Psoas muscle (tissue), 8 donors: ENCODE results near the gene SNED1. TPM values are rescaled to one million over a fixed set of nuclear protein-coding genes. Genes with fewer than 3 reads are reported as not detected.

Experiments
- ATAC-seq, 4 donors: fragments of 200-7000 bp; cut with Tn5 transposase; one replicate each; pipeline ENCODE4 v1.9.1; 2020; ENCODE audit warnings: moderate library complexity in 3 of 4, mild to moderate bottlenecking in 2 of 4
- DNase-seq, 2 donors: peaks; one replicate each; pipeline ENCODE4 v3.0.0-alpha.2; 2020
- H3K27ac ChIP-seq: fragments of 200-600 bp; one replicate; pipeline ENCODE4 v1.8.0; 2022
- H3K27me3 ChIP-seq, 3 donors: fragments of 200-600 bp in 1 of 3; one replicate each; pipeline versions ENCODE4 v1.6.1 to v1.8.0; 2013 to 2022; ENCODE audit warnings: low read length in 2 of 3, mild to moderate bottlenecking in 2 of 3, moderate library complexity in 1 of 3; ENCODE audit not compliant: insufficient read depth in 3 of 3
- H3K36me3 ChIP-seq, 2 donors: fragments of 200-600 bp in 1 of 2; one replicate each; pipeline versions ENCODE4 v1.6.1 to v1.8.0; 2013 to 2022; ENCODE audit warnings: low read depth in 1 of 2, mild to moderate bottlenecking in 1 of 2, moderate library complexity in 1 of 2; ENCODE audit not compliant: insufficient read depth in 1 of 2
- H3K4me1 ChIP-seq: fragments of 200-600 bp; one replicate; pipeline ENCODE4 v1.8.0; 2022
- H3K4me3 ChIP-seq: fragments of 200-600 bp; one replicate; pipeline ENCODE4 v1.8.0; 2022; ENCODE audit warnings: mild to moderate bottlenecking
- H3K9me3 ChIP-seq: fragments of 200-600 bp; one replicate; pipeline ENCODE4 v1.8.0; 2022
- WGBS, 3 donors: extraction: QIAGEN DNeasy Blood & Tissue Kit; methylation state at CpG; one replicate each; pipeline versions ENCODE4 v1.1.6 to v1.1.7; 2013; 5-methylcytosine and 5-hydroxymethylcytosine counted together
- intact Hi-C, 2 donors: fragments of 100-400 bp; cut with DNase I; formaldehyde crosslinking; loops; one replicate each; pipeline versions ENCODE4 v1.11.0 to v1.14.2; 2022
- polyA plus RNA-seq, 3 donors: library from polyadenylated mRNA; stranded (reverse); fragments of 200-250 nt; gene quantifications; one replicate each; pipeline ENCODE4 v1.2.3, GENCODE V29; 2013
- total RNA-seq, 4 donors: library from RNA; stranded (reverse); fragmentation: NEBNext Ultra II Directional in 2 of 4; extraction: Animal tissue kit (Norgen Biotek cat#: 25700) in 2 of 4; gene quantifications; one replicate each; pipeline versions ENCODE4 v1.2.1 to v1.2.4, GENCODE V29; 2021 to 2023
- TF ChIP-seq, protein P1 (sequence below): fragments of 200-600 bp; IDR thresholded peaks from one replicate; pipeline ENCODE4 v1.8.0; 2022; ENCODE audit warnings: antibody characterized with exemption
- donor health status: healthy with polysubstance abuse.
- donor health status: DM: no; HTN: no; CAD: no; lungs with moderate emphysema.
- donor health status: Bipolar disorder and iron deficiency.
- donor health status: healthy.
- donor health status: DM: yes; HTN: yes; CAD: no.
- donor health status: DM: no; HTN: no; CAD: no.
- donor health status: DM: no; HTN: no; CAD: no.
- donor health status: DM: yes; HTN: yes; CAD: no.

Gene SNED1
- total and polyA plus RNA-seq, 7 donors: 7.8 to 36.9 (median 9.2) TPM

DNA sequence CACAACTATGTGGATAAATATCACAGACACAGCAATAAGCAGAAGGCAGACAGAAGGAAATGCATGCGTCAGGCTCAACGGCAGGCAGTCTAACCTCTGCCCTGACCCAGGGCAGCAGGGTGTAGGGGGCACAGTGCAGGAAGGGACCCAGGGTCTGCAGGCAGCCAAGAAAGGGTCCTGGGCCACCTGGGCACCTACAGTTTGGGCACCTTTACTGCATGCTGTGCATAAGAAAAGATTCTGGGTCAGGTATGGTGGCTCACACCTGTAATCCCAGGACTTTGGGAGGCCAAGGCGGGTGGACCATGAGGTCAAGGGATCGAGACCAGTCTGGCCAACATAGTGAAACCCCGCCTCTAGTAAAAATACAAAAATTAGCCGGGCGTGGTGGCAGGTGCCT, 133.1 kb downstream of the SNED1 start:
- Histone ChIP-seq H3K27me3 (no peaks in the 10 kb centered on the region), H3K27ac (no peak overlapping the region), H3K4me3 (no peak overlapping the region), H3K9me3 (no peaks in the 10 kb centered on the region), H3K4me1 (no peaks in the 10 kb centered on the region), H3K36me3 (no peaks in the 10 kb centered on the region)
- ATAC-seq (no peak), DNase-seq (peak in 1 of 2 donors; percentile 29)
- intact Hi-C loops: no loop called here
- TF ChIP-seq, protein P1, sequence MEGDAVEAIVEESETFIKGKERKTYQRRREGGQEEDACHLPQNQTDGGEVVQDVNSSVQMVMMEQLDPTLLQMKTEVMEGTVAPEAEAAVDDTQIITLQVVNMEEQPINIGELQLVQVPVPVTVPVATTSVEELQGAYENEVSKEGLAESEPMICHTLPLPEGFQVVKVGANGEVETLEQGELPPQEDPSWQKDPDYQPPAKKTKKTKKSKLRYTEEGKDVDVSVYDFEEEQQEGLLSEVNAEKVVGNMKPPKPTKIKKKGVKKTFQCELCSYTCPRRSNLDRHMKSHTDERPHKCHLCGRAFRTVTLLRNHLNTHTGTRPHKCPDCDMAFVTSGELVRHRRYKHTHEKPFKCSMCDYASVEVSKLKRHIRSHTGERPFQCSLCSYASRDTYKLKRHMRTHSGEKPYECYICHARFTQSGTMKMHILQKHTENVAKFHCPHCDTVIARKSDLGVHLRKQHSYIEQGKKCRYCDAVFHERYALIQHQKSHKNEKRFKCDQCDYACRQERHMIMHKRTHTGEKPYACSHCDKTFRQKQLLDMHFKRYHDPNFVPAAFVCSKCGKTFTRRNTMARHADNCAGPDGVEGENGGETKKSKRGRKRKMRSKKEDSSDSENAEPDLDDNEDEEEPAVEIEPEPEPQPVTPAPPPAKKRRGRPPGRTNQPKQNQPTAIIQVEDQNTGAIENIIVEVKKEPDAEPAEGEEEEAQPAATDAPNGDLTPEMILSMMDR: no peak
- 88 to 94% (median 92%) methylated on average over 7 of the region's 7 CpGs for WGBS, 3 donors

DNA sequence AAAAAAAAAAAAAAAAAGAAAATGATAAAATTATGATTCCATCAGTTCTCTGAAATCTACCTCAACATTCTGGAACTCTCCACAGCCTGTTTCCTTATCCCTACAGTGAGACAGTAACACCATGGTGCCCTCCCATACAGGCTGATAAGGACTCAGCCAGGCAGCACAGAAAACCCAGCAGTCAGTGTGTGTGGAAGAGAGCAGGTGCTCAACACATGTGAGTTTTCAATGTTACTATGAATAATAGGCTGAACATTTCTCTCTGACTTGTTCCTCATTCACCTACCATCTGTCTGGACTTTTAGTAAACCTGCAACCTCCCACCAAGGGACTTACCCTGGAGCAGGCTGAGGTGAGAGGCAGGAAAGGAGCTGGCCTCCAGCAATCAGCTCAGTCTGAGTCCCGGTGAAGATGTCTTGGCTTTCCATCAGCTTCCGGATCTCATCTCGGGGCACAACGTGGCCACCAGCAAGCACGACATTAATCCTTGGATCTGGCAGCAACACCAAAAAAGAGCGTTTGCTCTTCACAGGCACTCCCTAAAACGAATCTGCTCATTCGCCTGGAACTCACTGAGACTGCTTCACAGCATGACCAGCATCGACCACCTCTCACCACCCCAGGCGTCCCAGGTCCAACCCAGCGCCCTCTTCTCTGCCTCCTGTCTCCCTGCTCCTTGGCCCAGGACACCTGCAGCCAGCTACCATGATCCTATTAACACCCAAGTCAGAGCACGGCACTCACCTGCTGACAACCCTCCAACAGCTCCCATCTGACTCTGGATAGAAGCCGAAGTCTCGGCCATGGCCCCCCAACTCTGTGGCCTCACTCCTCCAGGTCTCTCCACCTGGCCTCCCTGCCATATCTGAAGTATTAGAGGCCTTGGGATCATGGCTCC, 134.4 kb downstream of the SNED1 start:
- WGBS, 3 donors: 87 to 92% (median 88%) methylated on average over 14 of the region's 14 CpGs
- H3K27ac ChIP-seq: no peak overlapping the region
- no peak for DNase-seq
- TF ChIP-seq, protein P1: no peak
- H3K4me1 ChIP-seq: no peaks in the 10 kb centered on the region
- H3K9me3 ChIP-seq: no peaks in the 10 kb centered on the region
- H3K27me3 ChIP-seq: no peaks in the 10 kb centered on the region
- H3K4me3 ChIP-seq: no peak overlapping the region
- H3K36me3 ChIP-seq: no peaks in the 10 kb centered on the region
- intact Hi-C loops: no loop called here
- ATAC-seq: no peak

DNA sequence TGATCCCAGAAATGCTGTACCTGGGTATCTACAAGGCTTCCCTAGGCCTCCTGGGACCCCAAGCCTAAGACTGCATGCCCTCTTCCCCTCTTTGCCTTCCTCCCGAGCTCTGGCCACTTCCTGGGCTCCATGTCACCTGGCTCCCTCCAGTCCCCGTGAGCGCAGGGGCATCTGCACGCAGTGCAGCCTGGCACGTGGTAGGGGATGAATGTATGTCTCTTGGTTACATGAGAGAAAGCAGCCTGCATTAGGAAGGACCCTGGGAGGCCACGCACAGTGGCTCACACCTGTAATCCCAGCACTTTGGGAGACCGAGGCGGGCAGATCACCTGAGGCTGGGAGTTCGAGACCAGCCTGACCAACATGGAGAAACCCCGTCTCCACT, 135.0 kb downstream of the SNED1 start:
- no peaks in the 10 kb centered on the region for H3K27me3 ChIP-seq
- no peaks in the 10 kb centered on the region for H3K36me3 ChIP-seq
- TF ChIP-seq, protein P1: no peak
- no peak overlapping the region for H3K4me3 ChIP-seq
- WGBS, 3 donors: 96 to 98% (median 97%) methylated on average over 10 of the region's 10 CpGs
- H3K4me1 ChIP-seq: no peaks in the 10 kb centered on the region
- H3K27ac ChIP-seq: no peak overlapping the region
- ATAC-seq (no peak), DNase-seq (peak in 1 of 2 donors; percentile 17)
- intact Hi-C loops: no loop called here
- no peaks in the 10 kb centered on the region for H3K9me3 ChIP-seq

DNA sequence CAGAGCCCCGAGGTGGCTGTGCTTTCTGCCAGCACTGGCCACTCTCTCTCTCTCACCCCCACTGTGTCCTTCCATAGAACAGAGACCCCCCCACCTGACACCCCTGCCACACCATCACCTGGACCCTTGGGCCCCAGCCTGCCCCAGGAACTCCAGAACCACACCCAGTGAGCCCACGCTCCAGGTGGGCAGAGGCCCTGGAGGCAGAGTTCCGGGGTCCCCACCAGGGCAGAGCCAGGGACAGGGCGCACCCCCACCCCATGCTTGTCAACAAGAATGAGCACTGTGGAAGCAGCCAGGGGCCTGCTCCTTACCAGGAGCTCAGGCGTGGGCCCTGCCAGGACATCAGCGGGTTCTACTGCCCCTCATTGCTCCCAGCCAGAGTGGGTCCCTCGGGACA, 136.3 kb downstream of the SNED1 start:
- Histone ChIP-seq H3K27me3 (no peaks in the 10 kb centered on the region), H3K9me3 (no peaks in the 10 kb centered on the region), H3K4me1 (no peaks in the 10 kb centered on the region), H3K4me3 (no peak overlapping the region), H3K27ac (no peak overlapping the region), H3K36me3 (no peaks in the 10 kb centered on the region)
- ATAC-seq (no peak), DNase-seq (peak in 1 of 2 donors; percentile 28)
- TF ChIP-seq, protein P1: no peak
- WGBS, 3 donors: 90 to 96% (median 90%) methylated on average over 7 of the region's 7 CpGs
- intact Hi-C loops: no loop called here
